PC-9 (cell line): ENCODE data around the gene MDP1.

Experiments
- EZH2 ChIP-seq: fragments of 200-600 bp; sonication (generic); IDR thresholded peaks from 2 replicates; pipeline ENCODE4 v1.8.0; 2017; ENCODE audit warnings: antibody characterized with exemption, low read depth
- TF ChIP-seq, protein P1 (sequence below): fragments of 200-600 bp; sonication (generic); conservative IDR thresholded peaks from 2 replicates; pipeline ENCODE4 v1.6.1; 2017; ENCODE audit warnings: mixed run types, antibody characterized with exemption, mild to moderate bottlenecking, moderate library complexity

DNA sequence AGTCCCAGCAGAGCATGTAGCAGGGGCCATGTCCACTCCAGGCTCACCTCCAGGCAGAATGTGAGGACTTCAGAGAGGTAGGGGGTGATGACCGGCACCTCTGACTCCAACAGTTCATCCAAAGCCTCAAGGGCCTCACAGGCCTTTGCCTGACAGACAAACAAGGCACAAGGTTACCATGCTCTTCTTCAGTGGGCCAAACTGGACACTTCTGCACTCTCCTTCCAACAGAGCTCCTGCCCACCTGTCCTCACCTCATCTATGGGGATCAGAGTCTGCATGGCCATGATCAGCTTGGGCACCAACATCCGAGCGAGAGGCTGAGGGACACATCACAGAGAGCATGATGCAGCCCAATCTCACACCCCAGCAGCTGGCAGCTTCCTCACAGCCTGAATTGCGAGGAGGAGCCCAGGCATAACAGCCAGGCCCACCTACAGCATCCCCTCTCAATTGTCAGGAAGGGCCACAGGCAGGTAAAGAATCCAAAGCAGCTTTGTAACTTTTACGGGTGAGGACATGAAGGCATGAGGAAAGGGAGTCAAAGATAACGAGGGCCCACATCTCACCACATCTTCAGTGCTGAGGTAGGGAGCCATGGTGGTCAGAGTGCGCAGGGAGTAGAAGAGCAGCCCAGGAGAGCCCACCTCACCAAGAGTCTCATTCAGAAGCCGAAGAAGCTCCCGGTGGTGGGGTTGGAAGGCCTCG lies 28.9 kb downstream of the MDP1 start:
- TF ChIP-seq, protein P1, sequence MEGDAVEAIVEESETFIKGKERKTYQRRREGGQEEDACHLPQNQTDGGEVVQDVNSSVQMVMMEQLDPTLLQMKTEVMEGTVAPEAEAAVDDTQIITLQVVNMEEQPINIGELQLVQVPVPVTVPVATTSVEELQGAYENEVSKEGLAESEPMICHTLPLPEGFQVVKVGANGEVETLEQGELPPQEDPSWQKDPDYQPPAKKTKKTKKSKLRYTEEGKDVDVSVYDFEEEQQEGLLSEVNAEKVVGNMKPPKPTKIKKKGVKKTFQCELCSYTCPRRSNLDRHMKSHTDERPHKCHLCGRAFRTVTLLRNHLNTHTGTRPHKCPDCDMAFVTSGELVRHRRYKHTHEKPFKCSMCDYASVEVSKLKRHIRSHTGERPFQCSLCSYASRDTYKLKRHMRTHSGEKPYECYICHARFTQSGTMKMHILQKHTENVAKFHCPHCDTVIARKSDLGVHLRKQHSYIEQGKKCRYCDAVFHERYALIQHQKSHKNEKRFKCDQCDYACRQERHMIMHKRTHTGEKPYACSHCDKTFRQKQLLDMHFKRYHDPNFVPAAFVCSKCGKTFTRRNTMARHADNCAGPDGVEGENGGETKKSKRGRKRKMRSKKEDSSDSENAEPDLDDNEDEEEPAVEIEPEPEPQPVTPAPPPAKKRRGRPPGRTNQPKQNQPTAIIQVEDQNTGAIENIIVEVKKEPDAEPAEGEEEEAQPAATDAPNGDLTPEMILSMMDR = no peak
- TF ChIP-seq EZH2 = no peak
